Measurements from ENCODE around the gene S100A11. TPM values are rescaled to one million over a fixed set of nuclear protein-coding genes. Genes with fewer than 3 reads are reported as not detected.
A peak's percentile ranks its signal among the peaks of the same experiment; 100 is the strongest.

Gene S100A11
- total RNA-seq, 2 experiments from 2014 or later = 131 to 144 TPM

GRCh38 chr1:152029144-152029928, 7.5 kb downstream of the S100A11 start:
- POLR2A ChIA-PET = no interaction called here
- H3K4me3 Mint-ChIP-seq = no peak overlapping the region
- CTCF ChIA-PET = interaction anchor here (0.7 to 2.9 kb wide), 4 partner anchors 15 to 124 kb away, joined by 3 to 10 read pairs (median 6); no protein-coding TSS in a partner anchor
- ATAC-seq (peak; percentile 60), DNase-seq (peak; percentile 54)
- no peaks in the 10 kb centered on the region for H3K27me3 Mint-ChIP-seq
- H3K9me3 Mint-ChIP-seq = no peaks in the 10 kb centered on the region
- H3K36me3 Mint-ChIP-seq (ENCODE audit: low read depth) = peaks cover 41% of the 10 kb centered on the region
- H3K27ac Mint-ChIP-seq = peak overlapping the region; percentile 91
- intact Hi-C loops (cut with micrococcal nuclease) = no loop called here
- peaks cover 34% of the 10 kb centered on the region for H3K4me1 Mint-ChIP-seq (ENCODE audit: low read depth)
- no peak for TF ChIP-seq CTCF (IDR thresholded peaks at IDR 0.05)

GRCh38 chr1:152026895-152027294, 9.9 kb downstream of the S100A11 start:
- Mint-ChIP-seq H3K27ac (no peak overlapping the region), H3K27me3 (peaks cover 1% of the 10 kb centered on the region), H3K9me3 (no peaks in the 10 kb centered on the region), H3K4me3 (no peak overlapping the region), H3K4me1 (ENCODE audit: low read depth) (peaks cover 19% of the 10 kb centered on the region), H3K36me3 (ENCODE audit: low read depth) (peaks cover 20% of the 10 kb centered on the region)
- ATAC-seq (no peak), DNase-seq (no peak)
- no peak for TF ChIP-seq CTCF (IDR thresholded peaks at IDR 0.05)
- intact Hi-C loops (cut with micrococcal nuclease) = no loop called here
- ChIA-PET POLR2A (no interaction called here), CTCF (interaction anchor here (1.1 to 2.9 kb wide), 3 partner anchors 13 to 92 kb away, joined by 3 to 10 read pairs (median 4); no protein-coding TSS in a partner anchor)

GRCh38 chr1:152024223-152024622, 12.6 kb downstream of the S100A11 start:
- POLR2A ChIA-PET = no interaction called here
- no peak overlapping the region for H3K27ac Mint-ChIP-seq

GRCh38 chr1:152023221-152023620, 13.6 kb downstream of the S100A11 start:
- Mint-ChIP-seq H3K4me3 (no peak overlapping the region), H3K27ac (no peak overlapping the region), H3K36me3 (ENCODE audit: low read depth) (no peaks in the 10 kb centered on the region), H3K4me1 (ENCODE audit: low read depth) (no peaks in the 10 kb centered on the region), H3K27me3 (peaks cover 1% of the 10 kb centered on the region), H3K9me3 (no peaks in the 10 kb centered on the region)
- POLR2A ChIA-PET = no interaction called here
- ATAC-seq = no peak
- CTCF ChIA-PET = no interaction called here
- intact Hi-C loops (cut with micrococcal nuclease) = no loop called here
- no peak for DNase-seq
- no peak for TF ChIP-seq CTCF (IDR thresholded peaks at IDR 0.05)

More at GRCh38 chr1:152024223-152024622, 12.6 kb downstream of the S100A11 start:
- Mint-ChIP-seq H3K36me3 (ENCODE audit: low read depth) (peaks cover 7% of the 10 kb centered on the region), H3K4me1 (ENCODE audit: low read depth) (peaks cover 8% of the 10 kb centered on the region), H3K9me3 (no peaks in the 10 kb centered on the region), H3K27me3 (peaks cover 1% of the 10 kb centered on the region), H3K4me3 (no peak overlapping the region)
- intact Hi-C loops (cut with micrococcal nuclease) = no loop called here
- CTCF ChIA-PET = interaction anchor here (1.1 to 1.9 kb wide), 2 partner anchors 10 to 11 kb away, joined by 3 to 8 read pairs; no protein-coding TSS in a partner anchor
- ATAC-seq = no peak
- no peak for DNase-seq
- TF ChIP-seq CTCF (IDR thresholded peaks at IDR 0.05) = no peak

- TF ChIP-seq CTCF (IDR thresholded peaks at IDR 0.05) = no peak
- Mint-ChIP-seq H3K27me3 (peaks cover 1% of the 10 kb centered on the region), H3K4me1 (ENCODE audit: low read depth) (no peaks in the 10 kb centered on the region), H3K4me3 (no peak overlapping the region), H3K9me3 (no peaks in the 10 kb centered on the region), H3K27ac (no peak overlapping the region), H3K36me3 (ENCODE audit: low read depth) (no peaks in the 10 kb centered on the region)
- ChIA-PET CTCF (interaction anchor here (0.7 to 1.6 kb wide), 4 partner anchors 9 to 22 kb away, joined by 3 to 10 read pairs (median 5); no protein-coding TSS in a partner anchor), POLR2A (no interaction called here)
- intact Hi-C loops (cut with micrococcal nuclease) = no loop called here
- no peak for DNase-seq
- no peak for ATAC-seq
These were observed 14.3 kb downstream of the S100A11 start for GRCh38 chr1:152022474-152022873.

Measured in activated CD8-positive, alpha-beta T cell treated with anti-CD3 and anti-CD28 coated beads for 36 hours (primary cell).